Measurements from ENCODE around the gene DICER1. TPM values are rescaled to one million over a fixed set of nuclear protein-coding genes. Genes with fewer than 3 reads are reported as not detected.
"Not testable (repeated sequence)": the region's sequence is repeated elsewhere in the genome, so short reads cannot be mapped to it uniquely, and the experiment has no call there.

Gene DICER1
- 10 to 100 TPM; 46.5 to 48.1 TPM for total RNA-seq

- peak; percentile 87 for ATAC-seq (replicated peaks)
- Mint-ChIP-seq H3K36me3 (ENCODE audit: low read depth) (no peaks in the 10 kb centered on the region), H3K9me3 (no peaks in the 10 kb centered on the region), H3K27ac (peak within 1 kb of the TSS; percentile 95), H3K4me3 (peak within 1 kb of the TSS; percentile 91), H3K27me3 (no peaks in the 10 kb centered on the region), H3K4me1 (peaks cover 27% of the 10 kb centered on the region)
These were observed at the start of gene DICER1 for GRCh38 chr14:95157327-95158189. Gene DICER1 (minus strand): TSS chr14:95157529. CDS start chr14:95133458, 24,071 bp downstream.

- Mint-ChIP-seq H3K27me3 (peaks cover 11% of the 10 kb centered on the region), H3K9me3 (peaks cover 4% of the 10 kb centered on the region), H3K4me3 (no peak overlapping the region), H3K36me3 (ENCODE audit: low read depth) (no peaks in the 10 kb centered on the region), H3K4me1 (no peaks in the 10 kb centered on the region), H3K27ac (no peak overlapping the region)
- no peak for ATAC-seq (replicated peaks)
These were observed 49.2 kb upstream of the DICER1 start for GRCh38 chr14:95206534-95206933.

GRCh38 chr14:95204705-95205104 is 47.4 kb upstream of the DICER1 start:
- Mint-ChIP-seq H3K27ac (no peak overlapping the region), H3K4me3 (no peak overlapping the region), H3K9me3 (peaks cover 4% of the 10 kb centered on the region), H3K36me3 (ENCODE audit: low read depth) (no peaks in the 10 kb centered on the region), H3K4me1 (no peaks in the 10 kb centered on the region), H3K27me3 (peaks cover 7% of the 10 kb centered on the region)
- no peak for ATAC-seq (replicated peaks)

- not testable (repeated sequence) for H3K27ac Mint-ChIP-seq; H3K27me3 Mint-ChIP-seq; H3K36me3 Mint-ChIP-seq (ENCODE audit: low read depth); ATAC-seq (replicated peaks); H3K9me3 Mint-ChIP-seq; H3K4me1 Mint-ChIP-seq; H3K4me3 Mint-ChIP-seq
These were observed 44.4 kb upstream of the DICER1 start for GRCh38 chr14:95201745-95202144.

GRCh38 chr14:95200404-95200803 is 43.1 kb upstream of the DICER1 start:
- Mint-ChIP-seq H3K27ac (no peak overlapping the region), H3K36me3 (ENCODE audit: low read depth) (no peaks in the 10 kb centered on the region), H3K27me3 (peaks cover 4% of the 10 kb centered on the region), H3K9me3 (peaks cover 4% of the 10 kb centered on the region), H3K4me3 (no peak overlapping the region), H3K4me1 (peaks cover 6% of the 10 kb centered on the region)
- ATAC-seq (replicated peaks), result no peak

DNA sequence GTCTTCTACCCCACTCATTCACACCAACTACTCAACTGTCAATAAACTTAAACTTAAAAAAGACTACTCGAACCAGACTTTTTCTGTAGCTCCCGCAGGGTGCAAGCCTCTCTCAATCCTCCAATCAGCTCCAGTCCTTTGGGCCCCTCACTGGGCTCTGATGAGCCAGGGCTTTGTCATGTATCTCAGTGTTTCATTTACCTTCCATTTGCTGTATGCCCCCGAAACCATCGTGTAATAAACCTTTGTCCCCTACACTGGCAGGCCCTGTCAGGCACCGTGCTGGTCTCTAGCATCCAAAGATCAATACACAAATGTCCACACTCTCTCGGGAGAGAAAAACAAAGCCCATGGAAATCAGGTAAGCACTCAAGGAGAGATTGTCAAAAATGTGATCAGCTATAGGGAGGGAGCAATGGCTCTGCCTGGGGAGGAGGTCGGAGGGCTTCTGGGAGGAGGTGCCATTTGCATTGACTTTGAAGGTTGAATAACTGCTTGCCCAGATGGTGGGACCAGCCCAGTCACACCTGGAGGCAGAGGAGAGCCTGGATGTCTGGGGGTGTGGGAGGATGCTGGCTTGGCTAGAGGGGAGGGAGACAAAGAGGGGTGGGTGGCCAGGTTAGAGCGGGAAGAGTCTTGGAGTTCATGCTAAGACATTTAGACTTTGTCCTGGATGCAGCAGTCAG is 42.1 kb upstream of the DICER1 start:
- no peaks in the 10 kb centered on the region for H3K9me3 Mint-ChIP-seq
- no peaks in the 10 kb centered on the region for H3K36me3 Mint-ChIP-seq (ENCODE audit: low read depth)
- no peak overlapping the region for H3K27ac Mint-ChIP-seq
- no peak for ATAC-seq (replicated peaks)
- peaks cover 6% of the 10 kb centered on the region for H3K4me1 Mint-ChIP-seq
- no peak overlapping the region for H3K4me3 Mint-ChIP-seq
- H3K27me3 Mint-ChIP-seq, result peaks cover 4% of the 10 kb centered on the region

DNA sequence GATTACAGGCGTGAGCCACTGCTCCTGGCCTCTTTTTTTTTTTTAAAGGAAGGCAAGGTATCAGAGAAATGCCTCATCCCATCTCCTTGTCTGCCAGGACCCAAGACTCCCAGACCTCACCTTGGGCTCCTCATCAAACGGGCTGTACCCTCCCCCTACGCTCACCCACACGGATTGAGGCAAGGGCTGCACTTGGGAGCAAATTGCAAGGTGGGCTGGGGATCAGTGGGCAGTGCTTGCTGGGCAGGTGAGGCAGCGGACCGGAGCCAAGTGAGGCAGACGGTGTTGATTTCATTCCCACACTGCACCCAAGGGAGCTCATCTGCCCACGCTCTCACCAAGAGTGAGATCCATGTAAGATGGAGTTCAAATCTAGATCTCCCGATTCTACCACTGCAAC is 41.0 kb upstream of the DICER1 start:
- Mint-ChIP-seq H3K27ac (no peak overlapping the region), H3K27me3 (no peaks in the 10 kb centered on the region), H3K36me3 (ENCODE audit: low read depth) (no peaks in the 10 kb centered on the region), H3K9me3 (no peaks in the 10 kb centered on the region), H3K4me1 (peaks cover 6% of the 10 kb centered on the region), H3K4me3 (no peak overlapping the region)
- ATAC-seq (replicated peaks), result no peak

DNA sequence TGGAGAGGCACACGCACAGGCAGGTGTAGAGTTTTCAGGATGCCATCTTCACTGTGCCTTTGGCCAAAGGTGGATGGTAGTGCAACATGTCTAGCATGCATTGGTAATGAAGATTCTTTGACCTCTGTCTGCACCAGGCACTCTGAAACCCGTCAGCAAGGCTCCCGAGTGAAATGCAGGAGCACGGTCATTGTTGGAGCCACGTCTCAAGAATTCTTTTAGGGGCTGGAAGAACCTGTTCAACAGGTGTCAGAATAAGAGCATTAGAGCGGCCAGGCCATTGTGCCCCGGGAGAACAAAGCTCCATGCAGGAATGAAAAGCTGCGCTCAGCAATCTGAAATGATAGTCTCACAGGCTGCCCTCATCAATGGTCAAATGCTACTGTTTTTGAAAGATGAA is 40.2 kb upstream of the DICER1 start:
- no peak for ATAC-seq (replicated peaks)
- Mint-ChIP-seq H3K27me3 (no peaks in the 10 kb centered on the region), H3K4me3 (no peak overlapping the region), H3K36me3 (ENCODE audit: low read depth) (no peaks in the 10 kb centered on the region), H3K27ac (peak overlapping the region; percentile 2), H3K9me3 (no peaks in the 10 kb centered on the region), H3K4me1 (peaks cover 6% of the 10 kb centered on the region)

DNA sequence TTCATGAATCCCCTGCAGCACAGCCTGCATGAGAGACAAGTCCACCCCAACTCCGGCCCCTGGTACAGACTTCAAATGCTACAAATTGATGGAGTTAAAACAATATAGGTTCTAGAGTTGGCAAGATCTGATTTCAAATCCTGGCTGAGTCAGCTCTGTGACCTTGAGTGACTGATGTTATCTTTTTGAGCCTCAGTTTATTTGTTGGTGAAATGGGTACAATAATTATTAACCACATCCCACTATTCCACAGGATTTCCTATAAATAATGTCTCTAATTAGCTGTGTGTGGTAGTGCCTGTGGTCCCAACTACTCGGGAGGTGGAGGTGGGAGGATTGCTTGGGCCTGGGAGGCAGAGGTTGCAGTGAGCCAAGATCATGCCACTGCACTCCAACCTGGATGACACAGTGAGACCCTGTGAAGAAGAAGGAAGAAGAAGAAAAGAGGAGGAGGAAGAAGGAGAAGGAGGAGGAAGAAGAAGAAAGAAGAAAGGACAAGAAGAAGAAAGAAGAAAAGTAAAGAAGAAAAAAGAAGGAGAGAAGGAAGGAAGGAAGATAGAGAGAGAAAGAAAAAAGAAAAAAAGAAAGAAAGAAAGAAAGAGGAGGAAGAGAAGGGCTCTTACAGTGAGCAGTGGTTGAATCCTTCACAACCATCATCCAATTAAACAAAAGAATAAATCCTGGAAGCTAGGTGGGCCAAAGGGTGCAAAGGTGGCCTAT is 39.7 kb upstream of the DICER1 start:
- no peaks in the 10 kb centered on the region for H3K36me3 Mint-ChIP-seq (ENCODE audit: low read depth)
- H3K27ac Mint-ChIP-seq, result peak overlapping the region; percentile 2
- H3K4me1 Mint-ChIP-seq, result peaks cover 6% of the 10 kb centered on the region
- H3K9me3 Mint-ChIP-seq, result no peaks in the 10 kb centered on the region
- no peak for ATAC-seq (replicated peaks)
- no peaks in the 10 kb centered on the region for H3K27me3 Mint-ChIP-seq
- H3K4me3 Mint-ChIP-seq, result no peak overlapping the region

- Mint-ChIP-seq H3K4me1 (peaks cover 6% of the 10 kb centered on the region), H3K27me3 (no peaks in the 10 kb centered on the region), H3K9me3 (no peaks in the 10 kb centered on the region), H3K36me3 (ENCODE audit: low read depth) (no peaks in the 10 kb centered on the region), H3K27ac (no peak overlapping the region), H3K4me3 (no peak overlapping the region)
- peak; percentile 60 for ATAC-seq (replicated peaks)
These were observed 38.9 kb upstream of the DICER1 start for GRCh38 chr14:95196268-95196667.

DNA sequence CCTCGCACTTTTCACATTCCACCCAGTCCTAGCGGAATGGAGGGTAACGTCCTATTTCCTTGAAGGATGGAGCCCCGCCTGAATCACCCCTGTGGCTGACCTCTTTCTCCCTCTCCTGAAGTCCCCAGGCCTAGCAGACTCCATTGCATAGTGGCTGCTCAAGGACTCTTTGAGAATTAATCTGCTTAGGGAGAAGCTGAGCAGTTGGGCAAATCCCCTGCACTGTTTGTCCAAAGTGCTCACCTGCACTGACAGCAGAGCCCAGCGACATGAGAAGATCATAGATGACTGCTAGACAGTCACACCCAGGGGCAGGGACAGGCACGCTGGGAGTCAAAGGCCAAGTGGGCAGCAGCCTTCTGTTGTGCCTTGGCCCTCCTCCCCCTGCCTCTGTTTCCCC is 37.7 kb upstream of the DICER1 start:
- no peak overlapping the region for H3K4me3 Mint-ChIP-seq
- peaks cover 2% of the 10 kb centered on the region for H3K27me3 Mint-ChIP-seq
- peaks cover 6% of the 10 kb centered on the region for H3K4me1 Mint-ChIP-seq
- ATAC-seq (replicated peaks), result no peak
- H3K9me3 Mint-ChIP-seq, result no peaks in the 10 kb centered on the region
- no peak overlapping the region for H3K27ac Mint-ChIP-seq
- no peaks in the 10 kb centered on the region for H3K36me3 Mint-ChIP-seq (ENCODE audit: low read depth)

DNA sequence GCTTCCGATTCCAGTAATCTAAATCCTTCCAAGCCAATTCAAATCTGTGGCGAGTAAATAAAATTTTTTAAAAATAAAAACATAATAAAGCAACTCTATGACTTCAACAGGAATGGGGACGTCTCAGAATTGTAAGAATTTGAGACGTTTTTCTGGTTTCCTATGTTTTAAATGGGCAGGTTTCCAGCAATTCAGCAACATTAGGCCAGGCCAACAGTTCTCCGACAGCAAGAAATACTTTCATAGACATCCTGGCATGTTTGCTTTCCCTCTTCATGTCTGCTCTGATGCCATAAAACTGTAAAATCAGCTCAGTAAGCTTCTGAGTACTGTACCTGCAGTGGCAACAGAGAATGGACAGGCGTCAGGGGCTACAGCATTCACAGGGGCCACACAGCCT is 35.8 kb upstream of the DICER1 start:
- ATAC-seq (replicated peaks), result no peak
- H3K27ac Mint-ChIP-seq, result no peak overlapping the region
- H3K4me3 Mint-ChIP-seq, result no peak overlapping the region
- peaks cover 6% of the 10 kb centered on the region for H3K4me1 Mint-ChIP-seq
- H3K9me3 Mint-ChIP-seq, result no peaks in the 10 kb centered on the region
- no peaks in the 10 kb centered on the region for H3K36me3 Mint-ChIP-seq (ENCODE audit: low read depth)
- H3K27me3 Mint-ChIP-seq, result peaks cover 6% of the 10 kb centered on the region

- H3K27ac Mint-ChIP-seq, result no peak overlapping the region
- peaks cover 8% of the 10 kb centered on the region for H3K27me3 Mint-ChIP-seq
- peaks cover 6% of the 10 kb centered on the region for H3K4me1 Mint-ChIP-seq
- ATAC-seq (replicated peaks), result no peak
- no peaks in the 10 kb centered on the region for H3K36me3 Mint-ChIP-seq (ENCODE audit: low read depth)
- H3K4me3 Mint-ChIP-seq, result no peak overlapping the region
- no peaks in the 10 kb centered on the region for H3K9me3 Mint-ChIP-seq
These were observed 35.0 kb upstream of the DICER1 start for GRCh38 chr14:95192311-95192710.

DNA sequence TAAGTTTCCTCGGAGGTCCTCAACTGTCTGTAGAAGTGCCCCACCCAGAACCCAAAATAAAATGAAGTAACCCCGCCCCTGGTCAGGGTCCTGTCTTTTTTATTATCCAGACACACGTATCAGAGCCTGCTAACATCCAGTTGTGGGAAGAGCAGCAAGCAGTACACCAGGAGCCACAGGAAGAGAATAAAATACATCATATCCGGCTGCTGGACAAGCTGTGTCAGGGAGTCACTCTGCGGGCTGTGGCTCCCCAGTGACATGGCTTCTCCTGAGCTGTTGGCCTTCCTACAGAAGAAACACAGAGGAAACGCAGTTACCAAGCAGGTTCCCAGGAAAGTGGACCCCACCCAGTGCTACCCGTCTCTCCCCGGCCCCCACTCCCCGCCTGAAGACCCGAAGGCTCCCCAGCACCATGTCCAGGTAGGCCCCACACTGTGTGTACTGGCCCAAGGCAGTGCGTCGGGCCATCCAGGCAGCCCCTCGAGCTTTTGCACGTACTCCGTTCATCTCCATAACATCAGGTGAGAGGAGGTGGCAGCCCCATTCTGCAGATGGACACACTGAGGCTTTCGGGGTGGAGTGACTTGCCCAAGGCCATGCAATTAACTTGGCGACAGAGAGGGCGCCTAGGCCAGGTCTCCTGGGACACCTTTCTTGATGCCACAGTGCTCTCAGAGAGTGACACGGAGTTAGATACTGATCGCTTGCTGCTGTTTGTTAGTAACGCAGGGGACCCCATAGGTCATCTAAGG is 34.3 kb upstream of the DICER1 start:
- no peak for ATAC-seq (replicated peaks)
- H3K4me1 Mint-ChIP-seq, result peaks cover 5% of the 10 kb centered on the region
- H3K4me3 Mint-ChIP-seq, result no peak overlapping the region
- no peaks in the 10 kb centered on the region for H3K36me3 Mint-ChIP-seq (ENCODE audit: low read depth)
- peaks cover 14% of the 10 kb centered on the region for H3K27me3 Mint-ChIP-seq
- H3K9me3 Mint-ChIP-seq, result no peaks in the 10 kb centered on the region
- no peak overlapping the region for H3K27ac Mint-ChIP-seq

Measured in activated T-helper 17 cell treated with anti-CD3 and anti-CD28 coated beads, Interleukin-2, amount 50 U/mL, for 72 hours (primary cell).